Activated CD4-positive, CD25-positive, alpha-beta regulatory T cell treated with anti-CD3 and anti-CD28 coated beads, Interleukin-2, amount 50 U/mL, for 24 hours (primary cell): ENCODE results near the gene FN3K.
A peak's percentile ranks its signal among the peaks of the same experiment; 100 is the strongest.

Experiments
- ATAC-seq, 2 donors: fragments of 150-1000 bp; cut with Tn5 transposase; one replicate each; pipeline ENCODE4 v1.10.0; 2021; ENCODE audit warnings: mild to moderate bottlenecking in 1 of 2, moderate library complexity in 1 of 2

The FN3K gene

GRCh38 chr17:82734987-82735866, at the start of gene FN3K:
Gene FN3K (plus strand): TSS chr17:82735615. CDS start chr17:82735637, 22 bp downstream.
- peak; percentile 38 to 56 for ATAC-seq

GRCh38 chr17:82686366-82687324, 48.8 kb upstream of the FN3K start:
- no peak for ATAC-seq

- no peak for ATAC-seq
Measured at GRCh38 chr17:82687375-82687861, 48.0 kb upstream of the FN3K start.

- no peak for ATAC-seq
Measured at GRCh38 chr17:82687871-82688270, 47.5 kb upstream of the FN3K start.

- no peak for ATAC-seq
Measured at GRCh38 chr17:82689077-82689476, 46.3 kb upstream of the FN3K start.

- no peak for ATAC-seq
Measured at GRCh38 chr17:82690786-82691489, 44.5 kb upstream of the FN3K start.

- no peak for ATAC-seq
Measured at GRCh38 chr17:82691714-82692113, 43.7 kb upstream of the FN3K start.

- ATAC-seq = no peak
Measured at GRCh38 chr17:82692268-82692667, 43.1 kb upstream of the FN3K start.

- ATAC-seq = no peak
Measured at GRCh38 chr17:82693168-82693867, 42.1 kb upstream of the FN3K start.

GRCh38 chr17:82694647-82695046, 40.8 kb upstream of the FN3K start:
- no peak for ATAC-seq

GRCh38 chr17:82696259-82696658, 39.2 kb upstream of the FN3K start:
- no peak for ATAC-seq

GRCh38 chr17:82696916-82697807, 38.3 kb upstream of the FN3K start:
- no peak for ATAC-seq

GRCh38 chr17:82697808-82698064, 37.7 kb upstream of the FN3K start:
- no peak for ATAC-seq

- peak; percentile 97 to 99 for ATAC-seq
Measured at GRCh38 chr17:82698065-82698973, 37.1 kb upstream of the FN3K start, which contains the start of gene RAB40B. Gene RAB40B (minus strand): TSS chr17:82698698. CDS start chr17:82698596, 102 bp downstream.

- ATAC-seq = no peak
Measured at GRCh38 chr17:82698974-82699442, 36.4 kb upstream of the FN3K start.

GRCh38 chr17:82699551-82699950, 35.9 kb upstream of the FN3K start:
- no peak for ATAC-seq

- ATAC-seq = no peak
Measured at GRCh38 chr17:82702231-82702927, 33.0 kb upstream of the FN3K start.

GRCh38 chr17:82703036-82703745, 32.2 kb upstream of the FN3K start:
- no peak for ATAC-seq
